Hepatocyte (in vitro differentiated cells): ENCODE measurements around the gene CRHR2. TPM values are rescaled to one million over a fixed set of nuclear protein-coding genes. Genes with fewer than 3 reads are reported as not detected.

Experiments
- DNase-seq: peaks from one replicate; pipeline ENCODE4 v3.0.0-alpha.2; 2016; ENCODE audit warnings: low spot score
- H2AFZ ChIP-seq: fragments of 200-600 bp; sonication (generic); 2 replicates; pipeline ENCODE4 v1.6.0; 2016; ENCODE audit warnings: antibody characterized with exemption, mild to moderate bottlenecking
- H3K27ac ChIP-seq: fragments of 200-600 bp; sonication (generic); 2 replicates; pipeline ENCODE4 v1.5.1; 2016; ENCODE audit warnings: mild to moderate bottlenecking
- H3K27me3 ChIP-seq: fragments of 200-600 bp; sonication (generic); 2 replicates; pipeline ENCODE4 v1.6.1; 2016
- H3K36me3 ChIP-seq: fragments of 200-600 bp; sonication (generic); replicated peaks from 2 replicates; pipeline ENCODE4 v1.5.1; 2016; ENCODE audit warnings: low read depth; ENCODE audit not compliant: insufficient read depth
- H3K4me1 ChIP-seq: fragments of 200-600 bp; sonication (generic); 2 replicates; pipeline ENCODE4 v1.5.1; 2016; ENCODE audit warnings: mild to moderate bottlenecking, moderate library complexity; ENCODE audit not compliant: insufficient read depth
- H3K4me2 ChIP-seq: fragments of 200-600 bp; sonication (generic); 2 replicates; pipeline ENCODE4 v1.6.0; 2016
- H3K4me3 ChIP-seq: fragments of 200-600 bp; sonication (generic); 2 replicates; pipeline ENCODE4 v1.5.1; 2016; ENCODE audit warnings: mild to moderate bottlenecking
- H3K79me2 ChIP-seq: fragments of 200-600 bp; sonication (generic); 2 replicates; pipeline ENCODE4 v1.6.0; 2017; ENCODE audit warnings: mild to moderate bottlenecking
- H3K9me2 ChIP-seq: fragments of 200-600 bp; sonication (generic); replicated peaks from 2 replicates; pipeline ENCODE4 v1.6.0; 2017; ENCODE audit warnings: mild to moderate bottlenecking; ENCODE audit not compliant: insufficient read depth
- H3K9me3 ChIP-seq: fragments of 200-600 bp; sonication (generic); 2 replicates; pipeline ENCODE4 v1.5.1; 2016; ENCODE audit warnings: low read depth, mild to moderate bottlenecking
- H4K20me1 ChIP-seq: fragments of 200-600 bp; sonication (generic); 2 replicates; pipeline ENCODE4 v1.6.0; 2016; ENCODE audit warnings: mild to moderate bottlenecking; ENCODE audit not compliant: insufficient read depth, poor library complexity, severe bottlenecking
- CTCF ChIP-seq: fragments of 200-600 bp; sonication (generic); IDR thresholded peaks from 2 replicates; pipeline ENCODE4 v1.5.1; 2016; ENCODE audit warnings: antibody characterized with exemption, mild to moderate bottlenecking; ENCODE audit not compliant: poor library complexity
- EZH2 ChIP-seq: fragments of 200-600 bp; sonication (generic); IDR thresholded peaks from 2 replicates; pipeline ENCODE4 v1.6.1; 2016; ENCODE audit warnings: antibody characterized with exemption, mild to moderate bottlenecking, borderline replicate concordance
- EZH2phosphoT487 ChIP-seq: fragments of 200-600 bp; sonication (generic); IDR thresholded peaks from one replicate; pipeline ENCODE4 v1.6.1; 2018; ENCODE audit warnings: antibody characterized with exemption, mild to moderate bottlenecking, low read depth, moderate library complexity; ENCODE audit not compliant: unreplicated experiment, severe bottlenecking
- WGBS: methylation state at CpG from one replicate; pipeline ENCODE4 v1.1.6; 2016; ENCODE audit warnings: low lambda C conversion rate; ENCODE audit errors: missing lambda C conversion rate; 5-methylcytosine and 5-hydroxymethylcytosine counted together
- polyA plus RNA-seq: library from polyadenylated mRNA; unstranded; fragments of >200 nt; fragmentation: Nextera tagmentation; extraction: Ambion mirVana; gene quantifications from 2 replicates; pipeline ENCODE4 v1.2.1, GENCODE V29; 2016
- total RNA-seq: library from RNA; depleted of rRNA; stranded (reverse); fragments of >200 nt; gene quantifications from 2 replicates; pipeline ENCODE4 v1.2.3, GENCODE V29; 2014

The CRHR2 gene
- total and polyA plus RNA-seq, 2 experiments from 2014 or later = 0.21 TPM; not detected in 1

- H3K79me2 ChIP-seq = no peaks in the 10 kb centered on the region
- no peak for DNase-seq
- H3K4me3 ChIP-seq = no peak overlapping the region
- TF ChIP-seq EZH2 = no peak
- no peak for TF ChIP-seq EZH2phosphoT487
- no peaks in the 10 kb centered on the region for H3K4me1 ChIP-seq
- H3K27ac ChIP-seq = no peak overlapping the region
- no peaks in the 10 kb centered on the region for H3K27me3 ChIP-seq
- H3K4me2 ChIP-seq = no peak overlapping the region
- H3K36me3 ChIP-seq = no peaks in the 10 kb centered on the region
- H2AFZ ChIP-seq = no peak overlapping the region
- H3K9me2 ChIP-seq = no peaks in the 10 kb centered on the region
- WGBS = 89% methylated on average over 3 of the region's 3 CpGs
- H3K9me3 ChIP-seq = no peaks in the 10 kb centered on the region
- no peaks in the 10 kb centered on the region for H4K20me1 ChIP-seq
Measured at GRCh38 chr7:30708983-30709382, 26.7 kb upstream of the CRHR2 start.

DNA sequence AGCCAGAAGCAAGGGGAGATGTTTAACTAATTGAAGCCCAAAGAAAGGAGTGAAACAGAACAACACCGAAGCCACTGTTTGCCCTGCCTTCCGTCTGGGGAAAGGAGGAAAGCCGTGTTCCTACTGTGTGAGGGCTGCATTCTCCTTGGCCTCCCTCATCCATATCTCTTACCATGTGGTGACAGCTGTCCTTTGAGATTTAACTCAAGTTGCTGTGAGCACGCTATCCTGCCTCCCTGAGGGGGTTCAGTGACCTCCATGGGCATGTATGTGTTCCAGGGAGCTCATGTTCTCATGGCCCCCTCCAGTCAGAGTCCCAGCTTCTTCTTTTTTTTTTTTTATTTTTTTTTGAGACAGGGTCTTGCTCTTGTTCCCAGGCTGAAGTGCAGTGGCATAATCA lies 26.2 kb upstream of the CRHR2 start:
- H3K36me3 ChIP-seq = no peaks in the 10 kb centered on the region
- H4K20me1 ChIP-seq = no peaks in the 10 kb centered on the region
- DNase-seq = no peak
- H3K9me3 ChIP-seq = no peaks in the 10 kb centered on the region
- no peak overlapping the region for H2AFZ ChIP-seq
- TF ChIP-seq EZH2phosphoT487 (no peak), EZH2 (no peak), CTCF (no peak)
- no peak overlapping the region for H3K27ac ChIP-seq
- WGBS = 75% methylated on average over 4 of the region's 4 CpGs
- no peak overlapping the region for H3K4me2 ChIP-seq
- H3K27me3 ChIP-seq = no peaks in the 10 kb centered on the region
- H3K9me2 ChIP-seq = no peaks in the 10 kb centered on the region
- H3K4me3 ChIP-seq = no peak overlapping the region
- no peaks in the 10 kb centered on the region for H3K79me2 ChIP-seq
- no peaks in the 10 kb centered on the region for H3K4me1 ChIP-seq

DNA sequence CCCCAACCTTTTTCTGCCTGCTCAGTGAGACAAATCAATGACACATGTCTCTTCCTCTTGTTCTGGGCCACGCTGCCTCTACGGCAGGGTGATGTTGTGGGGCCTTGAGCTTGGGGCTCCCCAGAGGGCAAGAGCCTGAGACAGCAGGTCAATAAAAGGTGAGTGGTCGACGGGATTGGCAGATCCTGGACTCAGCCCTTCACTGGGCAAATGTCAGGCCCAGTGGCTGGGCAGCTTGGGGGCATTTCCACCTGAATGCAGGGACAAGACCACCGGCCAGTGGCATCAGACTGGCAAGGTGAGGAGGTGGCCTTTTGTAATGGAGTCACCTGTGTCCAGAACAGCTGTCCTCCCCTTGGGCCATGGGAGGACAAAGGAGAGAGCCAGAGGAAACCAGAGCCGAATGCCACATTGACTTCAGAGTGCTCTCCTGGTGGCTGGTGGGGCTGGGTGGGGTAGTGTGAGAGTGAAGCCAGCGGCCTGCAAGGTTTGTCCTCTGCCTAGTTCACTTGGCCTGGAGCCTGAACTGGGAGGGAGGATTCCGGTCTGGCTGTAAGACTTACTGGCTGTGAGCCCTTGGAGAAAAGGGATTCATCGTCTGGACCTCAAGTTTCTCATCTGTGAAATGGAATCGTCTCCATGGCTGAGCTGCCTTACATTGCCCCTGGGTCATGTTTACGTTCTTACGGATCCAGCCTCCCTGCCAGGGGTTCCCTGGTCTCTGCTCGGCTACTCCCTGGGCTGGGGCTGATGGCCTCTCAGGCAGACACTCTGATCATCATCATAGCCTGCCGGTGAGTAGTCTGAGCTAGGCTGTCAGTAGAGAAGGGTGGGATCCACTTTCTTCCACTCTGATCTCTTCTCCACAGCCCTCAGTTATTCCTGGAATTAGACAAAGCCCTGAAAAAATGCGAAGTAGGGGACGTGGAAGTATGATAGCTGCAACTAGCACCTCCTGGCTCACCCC lies 25.4 kb upstream of the CRHR2 start:
- TF ChIP-seq EZH2phosphoT487 (no peak), EZH2 (no peak), CTCF (no peak)
- H3K27ac ChIP-seq = no peak overlapping the region
- H3K4me1 ChIP-seq = no peaks in the 10 kb centered on the region
- H3K36me3 ChIP-seq = no peaks in the 10 kb centered on the region
- no peak overlapping the region for H3K4me2 ChIP-seq
- H3K9me2 ChIP-seq = no peaks in the 10 kb centered on the region
- H3K27me3 ChIP-seq = no peaks in the 10 kb centered on the region
- H3K9me3 ChIP-seq = no peaks in the 10 kb centered on the region
- no peaks in the 10 kb centered on the region for H4K20me1 ChIP-seq
- no peak for DNase-seq
- 75% methylated on average over 16 of the region's 16 CpGs for WGBS
- no peak overlapping the region for H2AFZ ChIP-seq
- no peak overlapping the region for H3K4me3 ChIP-seq
- no peaks in the 10 kb centered on the region for H3K79me2 ChIP-seq

GRCh38 chr7:30706908-30707307 lies 24.7 kb upstream of the CRHR2 start:
- H3K27ac ChIP-seq = no peak overlapping the region
- no peaks in the 10 kb centered on the region for H3K36me3 ChIP-seq
- H4K20me1 ChIP-seq = no peaks in the 10 kb centered on the region
- no peak overlapping the region for H3K4me2 ChIP-seq
- H3K27me3 ChIP-seq = no peaks in the 10 kb centered on the region
- no peak overlapping the region for H3K4me3 ChIP-seq
- no peaks in the 10 kb centered on the region for H3K4me1 ChIP-seq
- H3K9me3 ChIP-seq = no peaks in the 10 kb centered on the region
- no peak for TF ChIP-seq EZH2phosphoT487
- TF ChIP-seq CTCF = no peak
- no peak for TF ChIP-seq EZH2
- WGBS = 94% methylated on average over 6 of the region's 6 CpGs
- H3K79me2 ChIP-seq = no peaks in the 10 kb centered on the region
- DNase-seq = no peak
- no peaks in the 10 kb centered on the region for H3K9me2 ChIP-seq
- no peak overlapping the region for H2AFZ ChIP-seq
